Measurements from ENCODE around the gene SCN2B. TPM values are rescaled to one million over a fixed set of nuclear protein-coding genes. Genes with fewer than 3 reads are reported as not detected.

Gene SCN2B
- total RNA-seq, 1 experiment from 2014 or later, result not detected

DNA sequence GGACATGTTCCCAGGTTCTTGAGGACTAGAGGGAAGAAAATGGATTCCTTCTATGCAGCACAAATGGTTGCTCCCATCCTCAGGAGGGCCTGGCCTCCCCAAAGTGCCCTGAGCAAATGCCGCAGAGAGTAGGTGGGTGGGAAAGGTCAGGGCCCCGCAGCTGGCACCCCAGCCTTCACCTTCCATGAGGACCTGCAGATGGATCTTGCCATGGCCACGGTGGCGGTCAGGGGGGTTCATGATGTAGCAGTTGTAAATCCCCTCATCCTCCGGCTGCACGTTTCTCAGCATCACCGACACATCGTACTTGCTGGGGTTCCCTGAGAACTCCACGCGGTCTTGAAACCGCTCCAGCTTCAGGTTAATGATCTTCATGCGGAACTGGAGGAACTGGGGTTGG is 8.5 kb downstream of the SCN2B start:
- no TSS peak for BruUV-seq (replicated peaks)
- no peaks in the 10 kb centered on the region for H3K4me1 ChIP-seq (ENCODE audit: insufficient read depth, low read length, poor library complexity, severe bottlenecking)
- no peak overlapping the region for H3K27ac ChIP-seq (ENCODE audit: low read depth, low read length, poor library complexity, severe bottlenecking)
- POLR2A ChIA-PET (ENCODE audit: low non-redundant PET), result no interaction called here
- H3K36me3 ChIP-seq (ENCODE audit: insufficient read depth, low read length, poor library complexity, severe bottlenecking), result no peaks in the 10 kb centered on the region
- H3K9me3 ChIP-seq (ENCODE audit: low read depth, low read length, poor library complexity, severe bottlenecking), result no peaks in the 10 kb centered on the region
- H3K27me3 ChIP-seq (replicated peaks; ENCODE audit: insufficient read depth, low read depth, low read length, poor library complexity), result peaks cover 3% of the 10 kb centered on the region
- TF ChIP-seq EZH2 (IDR thresholded peaks at IDR 0.05; ENCODE audit: borderline replicate concordance, low read depth, low read length, poor library complexity, severe bottlenecking), result no peak
- TF ChIP-seq, protein P1, sequence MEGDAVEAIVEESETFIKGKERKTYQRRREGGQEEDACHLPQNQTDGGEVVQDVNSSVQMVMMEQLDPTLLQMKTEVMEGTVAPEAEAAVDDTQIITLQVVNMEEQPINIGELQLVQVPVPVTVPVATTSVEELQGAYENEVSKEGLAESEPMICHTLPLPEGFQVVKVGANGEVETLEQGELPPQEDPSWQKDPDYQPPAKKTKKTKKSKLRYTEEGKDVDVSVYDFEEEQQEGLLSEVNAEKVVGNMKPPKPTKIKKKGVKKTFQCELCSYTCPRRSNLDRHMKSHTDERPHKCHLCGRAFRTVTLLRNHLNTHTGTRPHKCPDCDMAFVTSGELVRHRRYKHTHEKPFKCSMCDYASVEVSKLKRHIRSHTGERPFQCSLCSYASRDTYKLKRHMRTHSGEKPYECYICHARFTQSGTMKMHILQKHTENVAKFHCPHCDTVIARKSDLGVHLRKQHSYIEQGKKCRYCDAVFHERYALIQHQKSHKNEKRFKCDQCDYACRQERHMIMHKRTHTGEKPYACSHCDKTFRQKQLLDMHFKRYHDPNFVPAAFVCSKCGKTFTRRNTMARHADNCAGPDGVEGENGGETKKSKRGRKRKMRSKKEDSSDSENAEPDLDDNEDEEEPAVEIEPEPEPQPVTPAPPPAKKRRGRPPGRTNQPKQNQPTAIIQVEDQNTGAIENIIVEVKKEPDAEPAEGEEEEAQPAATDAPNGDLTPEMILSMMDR (conservative IDR thresholded peaks at IDR 0.05; ENCODE audit: low read depth, low read length), result no peak
- H3K4me3 ChIP-seq (ENCODE audit: low read depth, low read length, poor library complexity, severe bottlenecking), result no peak overlapping the region
- intact Hi-C loops (cut with micrococcal nuclease; ENCODE audit: unreplicated experiment), result no loop called here
- DNase-seq (ENCODE audit: low spot score), result no peak
- CTCF ChIA-PET, result no interaction called here

DNA sequence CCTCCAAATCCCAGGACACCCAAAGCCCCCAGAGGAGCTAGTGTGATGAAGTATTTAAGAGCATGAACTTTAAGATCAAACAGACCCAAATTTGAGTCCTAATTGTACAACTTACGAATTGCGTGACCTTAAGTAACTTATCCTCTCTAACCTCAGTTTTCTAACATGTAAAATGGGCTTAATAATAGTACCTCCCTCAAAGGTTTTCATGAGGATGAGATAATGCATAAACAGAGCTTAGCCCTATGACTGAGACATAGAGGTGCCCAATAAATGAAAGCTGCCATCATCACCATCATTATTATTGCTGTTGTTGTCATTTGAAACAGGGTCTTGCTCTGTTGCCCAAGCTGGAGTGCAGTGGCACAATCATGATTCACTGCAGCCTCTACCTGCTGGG is 9.2 kb downstream of the SCN2B start:
- POLR2A ChIA-PET (ENCODE audit: low non-redundant PET), result no interaction called here

DNA sequence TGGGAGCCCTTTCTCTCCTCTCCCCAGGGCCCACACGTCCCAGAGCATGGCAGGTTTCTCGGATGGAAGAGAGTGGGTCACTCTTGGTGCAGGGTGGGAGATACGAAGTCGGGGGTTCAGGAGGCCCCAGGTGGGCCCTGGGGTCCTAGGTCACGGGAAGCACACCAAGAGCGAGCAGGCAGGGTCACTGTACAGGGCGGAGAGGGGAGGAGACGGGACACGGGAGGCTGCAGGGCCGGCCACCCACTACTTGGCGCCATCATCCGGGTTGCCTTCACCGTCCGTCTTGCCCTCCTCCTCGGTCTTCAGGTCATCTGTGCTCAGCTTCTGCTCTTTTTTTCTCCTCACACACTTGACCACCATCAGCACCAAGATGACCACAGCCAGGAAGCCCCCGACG is 9.8 kb downstream of the SCN2B start:
- TF ChIP-seq EZH2 (IDR thresholded peaks at IDR 0.05; ENCODE audit: borderline replicate concordance, low read depth, low read length, poor library complexity, severe bottlenecking), result no peak
- TF ChIP-seq, protein P1 (conservative IDR thresholded peaks at IDR 0.05; ENCODE audit: low read depth, low read length), result no peak
- CTCF ChIA-PET, result no interaction called here
- no peak overlapping the region for H3K4me3 ChIP-seq (ENCODE audit: low read depth, low read length, poor library complexity, severe bottlenecking)
- POLR2A ChIA-PET (ENCODE audit: low non-redundant PET), result no interaction called here
- H3K4me1 ChIP-seq (ENCODE audit: insufficient read depth, low read length, poor library complexity, severe bottlenecking), result no peaks in the 10 kb centered on the region
- H3K27me3 ChIP-seq (replicated peaks; ENCODE audit: insufficient read depth, low read depth, low read length, poor library complexity), result peaks cover 3% of the 10 kb centered on the region
- intact Hi-C loops (cut with micrococcal nuclease; ENCODE audit: unreplicated experiment), result no loop called here
- no TSS peak for BruUV-seq (replicated peaks)
- H3K27ac ChIP-seq (ENCODE audit: low read depth, low read length, poor library complexity, severe bottlenecking), result no peak overlapping the region
- no peaks in the 10 kb centered on the region for H3K9me3 ChIP-seq (ENCODE audit: low read depth, low read length, poor library complexity, severe bottlenecking)
- H3K36me3 ChIP-seq (ENCODE audit: insufficient read depth, low read length, poor library complexity, severe bottlenecking), result no peaks in the 10 kb centered on the region
- no peak for DNase-seq (ENCODE audit: low spot score)

More for the DNA sequence above, 9.2 kb downstream of the SCN2B start:
- H3K27me3 ChIP-seq (replicated peaks; ENCODE audit: insufficient read depth, low read depth, low read length, poor library complexity), result peaks cover 3% of the 10 kb centered on the region
- BruUV-seq (replicated peaks), result no TSS peak
- intact Hi-C loops (cut with micrococcal nuclease; ENCODE audit: unreplicated experiment), result no loop called here
- H3K27ac ChIP-seq (ENCODE audit: low read depth, low read length, poor library complexity, severe bottlenecking), result no peak overlapping the region
- DNase-seq (ENCODE audit: low spot score), result no peak
- CTCF ChIA-PET, result interaction anchor here (0.6 kb wide), 2 partner anchors 675 to 770 kb away, joined by 3 to 4 read pairs; no protein-coding TSS in a partner anchor
- no peak for TF ChIP-seq EZH2 (IDR thresholded peaks at IDR 0.05; ENCODE audit: borderline replicate concordance, low read depth, low read length, poor library complexity, severe bottlenecking)
- TF ChIP-seq, protein P1 (conservative IDR thresholded peaks at IDR 0.05; ENCODE audit: low read depth, low read length), result no peak
- no peak overlapping the region for H3K4me3 ChIP-seq (ENCODE audit: low read depth, low read length, poor library complexity, severe bottlenecking)
- no peaks in the 10 kb centered on the region for H3K9me3 ChIP-seq (ENCODE audit: low read depth, low read length, poor library complexity, severe bottlenecking)
- no peaks in the 10 kb centered on the region for H3K36me3 ChIP-seq (ENCODE audit: insufficient read depth, low read length, poor library complexity, severe bottlenecking)
- H3K4me1 ChIP-seq (ENCODE audit: insufficient read depth, low read length, poor library complexity, severe bottlenecking), result no peaks in the 10 kb centered on the region

Data from A673 (cell line).